Heart right ventricle (tissue), 16 donors: ENCODE measurements around the gene PSMC5. TPM values are rescaled to one million over a fixed set of nuclear protein-coding genes. Genes with fewer than 3 reads are reported as not detected.

ENCODE experiments used
- ATAC-seq, 8 donors: fragments of 200-7000 bp; cut with Tn5 transposase; one replicate each; pipeline ENCODE4 v1.9.1; 2020; ENCODE audit warnings: mild to moderate bottlenecking in 8 of 8, moderate library complexity in 8 of 8, moderate number of reproducible peaks in 1 of 8
- DNase-seq, 2 donors: peaks; one replicate each; pipeline ENCODE4 v3.0.0-alpha.2; 2020
- H3K27ac ChIP-seq, 10 donors: fragments of 200-600 bp; sonication (generic) in 2 of 10; one replicate each; pipeline versions ENCODE4 v1.5.0 to v1.8.0; 2020 to 2022; ENCODE audit warnings: mild to moderate bottlenecking in 3 of 10
- H3K27me3 ChIP-seq, 7 donors: fragments of 200-600 bp; one replicate each; pipeline ENCODE4 v1.8.0; 2021 to 2022; ENCODE audit warnings: mild to moderate bottlenecking in 2 of 7
- H3K36me3 ChIP-seq, 9 donors: fragments of 200-600 bp; sonication (generic) in 1 of 9; one replicate each; pipeline versions ENCODE4 v1.5.0 to v1.8.0; 2020 to 2022; ENCODE audit warnings: mild to moderate bottlenecking in 2 of 9
- H3K4me1 ChIP-seq, 9 donors: fragments of 200-600 bp; sonication (generic) in 1 of 9; one replicate each; pipeline versions ENCODE4 v1.5.0 to v1.8.0; 2020 to 2022; ENCODE audit warnings: mild to moderate bottlenecking in 4 of 9
- H3K4me3 ChIP-seq, 10 donors: fragments of 200-600 bp; sonication (generic) in 2 of 10; one replicate each; pipeline versions ENCODE4 v1.5.0 to v1.8.0; 2020 to 2022; ENCODE audit warnings: mild to moderate bottlenecking in 7 of 10, moderate library complexity in 2 of 10
- H3K9me3 ChIP-seq, 11 donors: fragments of 200-600 bp in 10 of 11; sonication (generic) in 2 of 11; one replicate each; pipeline versions ENCODE4 v1.5.0 to v1.8.0; 2013 to 2022; ENCODE audit warnings: mild to moderate bottlenecking in 2 of 11, control low read depth in 1 of 11, moderate library complexity in 1 of 11
- WGBS, 2 donors: extraction: QIAGEN DNeasy Blood & Tissue Kit; methylation state at CpG; one replicate each; pipeline ENCODE4 v1.1.7; 2013; ENCODE audit warnings: inconsistent platforms in 1 of 2; 5-methylcytosine and 5-hydroxymethylcytosine counted together
- intact Hi-C, 10 donors: fragments of 100-400 bp; cut with DNase I; formaldehyde crosslinking; loops; one replicate each; pipeline versions ENCODE4 v1.11.1 to v1.14.2; 2022
- polyA plus RNA-seq, 2 donors: library from polyadenylated mRNA; stranded (reverse); fragments of 200-250 nt; gene quantifications; one replicate each; pipeline ENCODE4 v1.2.3, GENCODE V29; 2013
- total RNA-seq, 10 donors: library from RNA; stranded (reverse); fragmentation: NEBNext Ultra II Directional in 3 of 10; extraction: Animal tissue kit (Norgen Biotek cat#: 25700) in 3 of 10; gene quantifications; one replicate each; pipeline versions ENCODE4 v1.2.1 to v1.2.4, GENCODE V29; 2021 to 2023
- TF ChIP-seq, protein P1 (sequence below), 9 donors: fragments of 200-600 bp; sonication (generic) in 2 of 9; IDR thresholded peaks; one replicate each; pipeline versions ENCODE4 v1.5.0 to v1.8.0; 2021 to 2022; ENCODE audit warnings: antibody characterized with exemption in 9 of 9, mild to moderate bottlenecking in 5 of 9, moderate library complexity in 1 of 9
- donor health status: Arrhythmogenic right ventricular cardiomyopathy.
- donor health status: ischemic (EF 13 %, LVEDD 7.1; RV severe dilation, severe dysfunction).
- donor health status: healthy with polysubstance abuse.
- donor health status: DM: no; HTN: yes; CAD: no.
- donor health status: DM: no; HTN: no; CAD: no.
- donor health status: ischemic (EF 25% LVEDD 6.9; RV normal size, moderate dysfunction).
- donor health status: ischemic (EF 25% LVEDD 5.7; RV mildly dilated, moderate dysfunction).
- donor health status: healthy.
- donor health status: DM: yes; HTN: yes; CAD: no.
- donor health status: Ischemic cardiomyopathy.
- donor health status: ischemic (EF 35%, LVEDD 5.7; RV mildly dilated, moderate dysfunction).
- donor health status: nonischemic (EF 11% LVEDD 7.7; RV severe dilation, severe dysfunction).
- donor health status: DM: yes; HTN: yes; CAD: no.
- donor health status: PGD.
- donor health status: ischemic (EF 29% LVEDD 5.4; RV normal size, mild dysfunction).
- donor health status: nonischemic (EF 23%, LVEDD 6.1; RV moderate dilation, normal function).

Gene PSMC5
- total and polyA plus RNA-seq, 12 donors = 92.9 to 228 (median 122) TPM

DNA sequence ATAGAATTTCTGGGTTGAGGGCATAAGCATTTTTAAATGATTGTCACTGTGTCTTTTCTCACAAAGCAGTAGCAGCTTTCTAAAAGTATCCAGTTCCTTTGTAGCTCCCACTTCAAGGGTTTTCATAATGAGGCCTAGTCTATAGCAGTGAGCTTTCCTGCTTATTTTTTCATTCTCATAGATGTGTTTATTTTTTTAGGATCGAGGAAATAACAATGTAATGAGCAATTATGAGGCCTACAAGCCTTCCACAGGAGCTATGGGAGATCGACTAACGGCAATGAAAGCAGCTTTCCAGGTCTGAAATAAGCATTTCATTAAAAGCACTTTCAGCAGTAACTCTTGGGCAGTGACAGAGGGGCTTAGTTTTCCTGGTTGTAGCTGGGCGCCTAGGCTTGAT, 10.6 kb upstream of the PSMC5 start:
- peaks cover 13 to 100% (median 95%) of the 10 kb centered on the region in 9 donors for H3K36me3 ChIP-seq
- TF ChIP-seq, protein P1, sequence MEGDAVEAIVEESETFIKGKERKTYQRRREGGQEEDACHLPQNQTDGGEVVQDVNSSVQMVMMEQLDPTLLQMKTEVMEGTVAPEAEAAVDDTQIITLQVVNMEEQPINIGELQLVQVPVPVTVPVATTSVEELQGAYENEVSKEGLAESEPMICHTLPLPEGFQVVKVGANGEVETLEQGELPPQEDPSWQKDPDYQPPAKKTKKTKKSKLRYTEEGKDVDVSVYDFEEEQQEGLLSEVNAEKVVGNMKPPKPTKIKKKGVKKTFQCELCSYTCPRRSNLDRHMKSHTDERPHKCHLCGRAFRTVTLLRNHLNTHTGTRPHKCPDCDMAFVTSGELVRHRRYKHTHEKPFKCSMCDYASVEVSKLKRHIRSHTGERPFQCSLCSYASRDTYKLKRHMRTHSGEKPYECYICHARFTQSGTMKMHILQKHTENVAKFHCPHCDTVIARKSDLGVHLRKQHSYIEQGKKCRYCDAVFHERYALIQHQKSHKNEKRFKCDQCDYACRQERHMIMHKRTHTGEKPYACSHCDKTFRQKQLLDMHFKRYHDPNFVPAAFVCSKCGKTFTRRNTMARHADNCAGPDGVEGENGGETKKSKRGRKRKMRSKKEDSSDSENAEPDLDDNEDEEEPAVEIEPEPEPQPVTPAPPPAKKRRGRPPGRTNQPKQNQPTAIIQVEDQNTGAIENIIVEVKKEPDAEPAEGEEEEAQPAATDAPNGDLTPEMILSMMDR (IDR thresholded peaks at IDR 0.05) = no peak
- no peaks in the 10 kb centered on the region for H3K9me3 ChIP-seq

DNA sequence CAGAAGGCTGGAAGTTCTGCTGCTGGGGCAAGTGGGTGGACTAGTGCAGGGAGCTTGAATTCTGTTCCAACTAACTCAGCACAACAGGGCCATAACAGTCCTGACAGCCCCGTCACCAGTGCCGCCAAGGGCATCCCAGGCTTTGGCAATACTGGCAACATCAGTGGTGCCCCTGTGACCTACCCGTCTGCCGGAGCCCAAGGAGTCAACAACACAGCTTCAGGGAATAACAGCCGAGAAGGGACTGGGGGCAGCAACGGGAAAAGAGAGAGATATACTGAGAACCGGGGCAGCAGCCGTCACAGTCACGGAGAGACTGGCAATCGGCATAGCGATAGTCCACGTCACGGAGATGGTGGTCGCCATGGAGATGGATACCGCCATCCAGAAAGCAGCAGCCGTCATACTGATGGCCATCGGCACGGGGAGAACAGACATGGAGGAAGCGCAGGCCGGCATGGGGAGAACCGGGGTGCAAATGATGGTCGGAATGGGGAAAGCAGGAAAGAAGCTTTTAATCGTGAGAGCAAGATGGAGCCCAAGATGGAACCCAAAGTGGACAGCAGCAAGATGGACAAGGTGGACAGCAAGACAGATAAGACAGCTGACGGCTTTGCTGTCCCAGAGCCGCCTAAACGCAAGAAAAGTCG, 9.4 kb upstream of the PSMC5 start:
- 94 to 95% methylated on average over 27 of the region's 27 CpGs for WGBS, 2 donors
- H3K27ac ChIP-seq = no peak overlapping the region
- DNase-seq (no peak), ATAC-seq (no peak)
- intact Hi-C loops = loop anchor here in 1 of 10 donors (5.0 kb wide), 1 partner anchor 41 kb away; no protein-coding TSS in a partner anchor
- H3K27me3 ChIP-seq = no peaks in the 10 kb centered on the region
- no peaks in the 10 kb centered on the region for H3K9me3 ChIP-seq
- peaks cover 0 to 14% (median 7%) of the 10 kb centered on the region in 9 donors for H3K4me1 ChIP-seq
- no peak overlapping the region for H3K4me3 ChIP-seq
- TF ChIP-seq, protein P1 (IDR thresholded peaks at IDR 0.05) = no peak
- H3K36me3 ChIP-seq = peaks cover 8 to 100% (median 95%) of the 10 kb centered on the region in 9 donors

More for the DNA sequence above, 10.6 kb upstream of the PSMC5 start:
- DNase-seq = no peak
- Histone ChIP-seq H3K4me1 (peaks cover 0 to 14% (median 7%) of the 10 kb centered on the region in 9 donors), H3K4me3 (no peak overlapping the region), H3K27ac (no peak overlapping the region), H3K27me3 (no peaks in the 10 kb centered on the region)
- intact Hi-C loops = loop anchor here in 1 of 10 donors (5.0 kb wide), 1 partner anchor 39 kb away; no protein-coding TSS in a partner anchor
- no peak for ATAC-seq
- WGBS, 2 donors = 95% methylated on average over 4 of the region's 4 CpGs

DNA sequence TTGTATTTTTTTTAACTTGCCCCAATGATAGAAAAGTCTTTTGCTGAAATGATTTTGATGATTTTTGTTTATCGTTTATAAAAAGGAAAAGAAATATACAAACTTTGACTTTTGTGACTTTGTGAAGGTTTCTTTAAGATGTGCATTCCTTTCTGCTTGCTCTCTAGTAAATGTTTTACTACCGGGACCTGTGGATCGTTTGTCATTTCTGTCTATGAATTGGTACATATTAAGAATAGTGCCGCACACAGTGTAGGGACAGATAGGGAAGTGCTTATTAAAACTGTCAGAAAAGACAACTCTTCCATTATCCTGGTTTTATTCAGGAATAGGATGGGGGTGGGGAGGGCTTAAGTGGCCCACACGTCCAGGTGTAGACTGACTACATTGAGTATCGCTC, 8.1 kb upstream of the PSMC5 start:
- H3K4me3 ChIP-seq = no peak overlapping the region

More for the DNA sequence above, 8.1 kb upstream of the PSMC5 start:
- ATAC-seq = peak in 1 of 8 donors; percentile 7
- H3K36me3 ChIP-seq = peaks cover 8 to 100% (median 96%) of the 10 kb centered on the region in 9 donors
- peak overlapping the region in 5 of 10 donors; percentile 47 to 59 (median 51) for H3K27ac ChIP-seq
- TF ChIP-seq, protein P1 (IDR thresholded peaks at IDR 0.05) = no peak
- 71 to 82% methylated on average over 6 of the region's 6 CpGs for WGBS, 2 donors
- no peaks in the 10 kb centered on the region for H3K9me3 ChIP-seq
- no peaks in the 10 kb centered on the region for H3K27me3 ChIP-seq
- DNase-seq = no peak
- H3K4me1 ChIP-seq = peaks cover 0 to 14% (median 7%) of the 10 kb centered on the region in 9 donors
- intact Hi-C loops = loop anchor here in 1 of 10 donors (5.0 kb wide), 1 partner anchor 42 kb away; no protein-coding TSS in a partner anchor
